Measurements from ENCODE around the gene PLEKHH1.

- TF ChIP-seq CTCF (IDR thresholded peaks at IDR 0.05), result no peak
- TF ChIP-seq EP300 (IDR thresholded peaks at IDR 0.05), result no peak
- no peak for TF ChIP-seq POLR2A (IDR thresholded peaks at IDR 0.05)
Measured at GRCh38 chr14:67577181-67577808, 44.2 kb downstream of the PLEKHH1 start.

All from tibial nerve (tissue), 4 donors.